Measurements from ENCODE around the gene CAMTA1.

Gene CAMTA1

GRCh38 chr1:6979003-6979613, 193.9 kb downstream of the CAMTA1 start:
- no peak for DNase-seq (ENCODE audit: low spot score)

DNA sequence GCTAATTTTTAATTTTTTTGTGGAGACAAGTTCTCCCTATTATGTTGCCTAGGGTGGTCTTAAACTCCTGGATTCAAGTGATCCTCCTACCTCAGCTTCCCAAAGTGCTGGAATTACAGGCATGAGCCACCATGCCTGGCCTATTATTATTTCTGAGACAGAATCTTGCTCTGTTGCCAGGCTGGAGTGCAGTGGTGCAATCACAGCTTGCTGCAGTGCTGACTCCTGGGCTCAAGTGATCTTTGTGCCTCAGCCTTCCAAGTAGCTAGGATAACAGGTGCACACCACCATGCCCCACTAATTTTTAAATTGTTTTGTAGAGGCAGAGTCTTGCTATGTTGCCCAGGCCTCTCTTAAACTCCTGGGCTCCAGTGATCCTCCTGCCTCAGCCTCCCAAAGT, 196.3 kb downstream of the CAMTA1 start:
- DNase-seq (ENCODE audit: low spot score), result no peak

DNA sequence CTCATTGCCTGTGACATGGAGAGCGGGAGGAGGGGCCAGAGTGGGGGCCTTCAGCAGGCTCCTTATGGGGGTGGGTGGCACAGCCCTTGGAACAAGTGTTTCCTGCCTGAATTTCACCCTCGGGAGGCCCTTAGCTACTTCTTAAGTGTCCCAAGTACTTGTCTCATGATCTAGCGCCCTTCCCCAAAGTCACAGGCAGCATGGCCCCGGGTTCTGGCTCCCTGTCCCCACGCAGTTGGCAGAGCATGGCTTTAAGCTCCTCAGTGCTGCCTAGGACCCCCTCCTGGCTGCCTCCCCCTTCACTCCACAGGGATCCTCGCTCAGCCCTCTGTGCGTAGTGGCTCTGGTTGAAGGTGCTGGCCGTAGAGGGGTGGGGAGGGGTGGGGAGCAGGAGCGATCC, 197.2 kb downstream of the CAMTA1 start:
- no peak for DNase-seq (ENCODE audit: low spot score)

DNA sequence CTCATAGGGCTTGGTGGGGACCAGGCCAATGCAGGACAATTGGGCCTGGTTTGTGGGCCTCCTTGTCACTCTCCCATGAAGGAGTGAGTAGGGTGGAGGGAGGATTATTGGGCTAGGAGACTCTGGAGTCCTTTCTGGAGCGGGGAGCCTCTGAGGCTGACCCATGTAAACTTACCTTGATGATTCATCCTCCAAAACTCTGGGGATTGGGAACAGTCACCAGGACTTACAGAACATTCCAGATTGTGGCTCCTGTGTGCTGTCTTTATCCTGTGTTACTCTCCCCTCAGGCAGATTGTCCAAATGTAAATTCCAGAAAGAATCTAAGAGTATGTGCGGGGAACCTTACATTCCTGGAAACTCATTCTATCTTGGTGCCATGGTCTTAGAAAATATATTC, 197.6 kb downstream of the CAMTA1 start:
- DNase-seq (ENCODE audit: low spot score), result no peak

- DNase-seq (ENCODE audit: low spot score), result no peak
Measured at GRCh38 chr1:6984536-6984935, 199.3 kb downstream of the CAMTA1 start.

DNA sequence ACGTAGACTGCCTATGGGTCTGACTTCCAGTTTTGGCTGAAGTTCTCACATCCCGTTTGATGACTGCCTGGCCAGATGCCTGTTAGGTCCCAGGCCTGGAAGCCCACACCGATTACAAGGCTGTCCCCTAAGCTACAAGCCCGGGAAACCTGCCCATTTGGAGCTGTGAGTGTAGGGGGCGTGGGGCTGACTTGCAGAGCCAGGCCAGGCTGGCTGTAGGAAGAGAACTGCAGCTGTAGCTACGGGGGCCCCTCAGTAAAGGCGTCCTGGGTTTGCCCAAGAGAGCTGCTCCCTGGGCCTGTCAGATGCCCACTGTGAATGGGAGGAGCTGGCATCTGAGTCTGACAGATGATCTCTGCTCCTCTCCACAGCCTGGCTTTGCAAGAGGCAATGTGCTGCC, 199.7 kb downstream of the CAMTA1 start:
- DNase-seq (ENCODE audit: low spot score), result no peak

GRCh38 chr1:6985549-6986276, 200.5 kb downstream of the CAMTA1 start:
- no peak for DNase-seq (ENCODE audit: low spot score)

GRCh38 chr1:6986281-6986680, 201.0 kb downstream of the CAMTA1 start:
- no peak for DNase-seq (ENCODE audit: low spot score)

DNA sequence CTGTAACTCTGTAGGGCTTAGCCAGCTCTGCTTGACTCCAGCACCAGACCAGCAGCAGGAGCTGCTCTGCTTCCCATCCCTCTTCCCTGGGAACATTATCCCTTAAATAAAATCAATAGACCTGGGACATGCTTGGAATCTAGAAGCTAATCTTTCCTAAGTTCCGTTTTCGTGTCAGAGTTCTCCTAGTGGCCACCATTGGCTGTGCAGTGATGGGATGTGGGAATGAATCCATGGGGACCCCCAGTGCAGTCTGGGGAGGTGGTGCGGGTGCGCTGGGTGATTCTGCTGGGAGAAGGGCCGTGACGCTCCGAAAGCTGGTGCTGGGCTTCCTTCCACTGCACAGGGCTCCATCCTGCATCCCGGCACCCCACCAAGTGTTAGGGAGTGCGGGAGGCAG, 202.7 kb downstream of the CAMTA1 start:
- no peak for DNase-seq (ENCODE audit: low spot score)

- DNase-seq (ENCODE audit: low spot score), result no peak
Measured at GRCh38 chr1:6988796-6989195, 203.5 kb downstream of the CAMTA1 start.

DNA sequence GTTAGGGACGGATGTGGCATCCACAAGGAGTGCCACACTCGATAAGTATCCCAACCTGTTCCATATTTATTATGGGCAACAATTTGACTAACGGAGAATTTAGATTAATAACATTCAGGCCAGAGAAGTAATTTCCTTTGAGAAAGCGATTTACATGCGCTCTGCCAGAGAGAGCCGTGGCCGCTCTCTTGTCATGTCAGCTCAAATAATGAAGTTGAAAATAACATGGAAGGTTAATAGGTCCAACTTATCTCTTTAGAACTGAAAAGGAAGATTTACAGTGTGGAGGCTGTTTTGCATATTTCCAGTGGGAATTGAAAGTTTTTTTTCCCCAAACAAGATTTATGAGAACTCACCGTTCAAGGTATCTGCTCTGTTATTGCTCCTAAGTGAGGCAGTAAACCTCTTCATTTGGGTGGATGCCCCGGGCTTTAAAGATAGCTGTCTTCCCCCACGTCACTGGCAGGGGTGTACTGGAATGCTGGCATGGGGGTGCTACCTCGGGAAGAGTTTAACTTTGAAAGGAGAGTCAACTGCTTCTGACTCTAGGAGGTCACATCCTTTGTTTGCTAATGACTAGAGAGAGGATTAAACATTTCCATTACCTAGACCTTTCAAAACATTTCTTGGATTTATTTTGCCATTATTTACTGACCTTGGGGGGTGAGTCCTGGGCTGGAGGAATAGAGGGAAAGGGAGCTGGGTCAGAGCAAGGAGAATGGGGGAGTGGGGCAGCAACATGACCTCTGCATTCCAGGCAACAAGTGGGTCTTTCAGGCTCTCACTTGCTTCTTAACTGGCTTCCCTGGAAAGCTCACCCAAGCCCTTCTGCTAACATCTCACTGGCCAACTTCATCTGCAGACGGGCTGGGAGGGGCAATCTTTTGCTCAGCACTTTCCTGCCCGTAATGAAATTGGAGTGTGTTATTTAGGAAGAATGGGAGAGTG, 204.2 kb downstream of the CAMTA1 start:
- DNase-seq (ENCODE audit: low spot score), result no peak

DNA sequence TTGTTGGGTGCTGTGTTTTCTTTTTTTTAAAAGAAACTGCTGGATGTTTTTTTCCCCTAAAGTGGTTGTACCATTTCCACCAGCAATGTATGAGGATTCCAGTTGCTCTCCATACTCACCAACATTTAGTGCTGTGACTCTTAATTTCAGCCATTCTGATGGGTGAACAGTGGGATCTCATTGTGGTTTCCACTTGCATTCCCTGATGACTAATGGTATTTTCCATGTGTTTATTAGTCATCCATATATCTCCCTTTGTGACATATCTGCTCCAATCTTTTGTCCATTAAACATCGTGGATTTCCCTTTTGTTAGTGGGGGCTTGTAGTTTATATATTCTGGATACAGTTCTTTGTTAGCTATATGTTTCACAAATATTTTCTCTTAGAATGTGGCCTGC, 206.0 kb downstream of the CAMTA1 start:
- no peak for DNase-seq (ENCODE audit: low spot score)

GRCh38 chr1:6995789-6996188, 210.5 kb downstream of the CAMTA1 start:
- DNase-seq (ENCODE audit: low spot score), result no peak

- no peak for DNase-seq (ENCODE audit: low spot score)
Measured at GRCh38 chr1:6996371-6996770, 211.1 kb downstream of the CAMTA1 start.

DNA sequence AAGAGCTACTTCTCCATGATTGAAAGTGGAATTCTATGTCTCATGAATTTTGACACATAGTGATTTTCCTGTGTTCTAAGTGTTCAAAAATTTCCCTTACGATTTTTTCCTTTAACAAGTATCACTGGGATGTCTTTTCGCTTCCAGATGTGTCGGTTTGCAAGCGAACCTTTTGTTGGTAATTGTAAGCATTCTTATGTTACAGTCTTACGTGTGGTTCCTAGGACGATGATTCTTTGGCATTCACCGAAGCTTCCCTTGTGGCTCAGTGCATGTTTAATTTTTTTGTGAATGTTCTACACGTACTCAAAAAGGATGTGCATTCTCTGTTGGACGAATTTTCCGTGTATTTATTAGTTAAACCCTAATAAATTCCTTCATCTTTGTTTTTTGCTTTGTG, 211.6 kb downstream of the CAMTA1 start:
- no peak for DNase-seq (ENCODE audit: low spot score)

DNA sequence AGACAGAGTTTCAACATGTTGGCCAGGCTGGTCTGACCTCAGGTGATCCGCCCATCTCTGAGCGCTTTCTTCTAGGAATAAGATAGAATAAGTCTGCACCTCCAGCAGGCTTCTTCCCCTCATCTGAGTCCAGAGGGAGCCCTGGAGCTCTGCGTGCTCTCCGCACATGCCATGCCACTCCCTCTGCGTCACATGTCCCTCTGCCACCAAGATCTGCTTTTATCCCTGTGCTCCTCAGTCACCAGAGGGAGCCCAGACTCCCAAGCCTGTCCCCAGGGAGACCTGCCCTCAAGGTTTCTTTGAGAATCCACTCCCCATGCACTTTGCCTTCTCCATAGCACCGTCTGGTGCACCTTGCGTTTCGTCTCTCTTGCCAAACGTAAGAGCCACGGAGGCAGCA, 213.0 kb downstream of the CAMTA1 start:
- no peak for DNase-seq (ENCODE audit: low spot score)

- DNase-seq (ENCODE audit: low spot score), result no peak
Measured at GRCh38 chr1:6999826-7000225, 214.6 kb downstream of the CAMTA1 start.

- DNase-seq (ENCODE audit: low spot score), result no peak
Measured at GRCh38 chr1:7000720-7001119, 215.5 kb downstream of the CAMTA1 start.

GRCh38 chr1:7002728-7003127, 217.5 kb downstream of the CAMTA1 start:
- DNase-seq (ENCODE audit: low spot score), result no peak

GRCh38 chr1:7003676-7004075, 218.4 kb downstream of the CAMTA1 start:
- DNase-seq (ENCODE audit: low spot score), result no peak

DNA sequence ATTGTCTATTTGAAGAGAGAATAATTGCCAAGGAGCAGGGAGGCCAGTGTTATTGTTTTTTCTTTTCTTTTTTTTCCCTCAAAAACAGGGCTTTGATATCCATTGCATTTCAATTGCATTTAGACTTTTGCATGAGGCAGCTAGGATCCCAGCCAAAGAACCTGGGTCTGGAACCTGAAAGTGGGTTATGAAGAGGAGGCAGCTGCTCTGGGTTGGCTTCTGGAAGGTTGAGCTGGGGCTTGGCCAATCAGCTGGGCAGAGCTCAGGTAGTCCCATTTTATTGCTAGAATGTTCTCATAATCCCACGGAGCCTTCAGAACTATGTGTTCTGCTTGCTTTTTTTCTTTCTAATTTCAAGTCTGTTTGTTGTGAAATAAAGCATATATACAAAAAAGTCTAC, 218.9 kb downstream of the CAMTA1 start:
- DNase-seq (ENCODE audit: low spot score), result no peak

GRCh38 chr1:7005762-7006161, 220.5 kb downstream of the CAMTA1 start:
- no peak for DNase-seq (ENCODE audit: low spot score)

Data from NAMALWA (cell line).